Sigmoid colon (tissue), 3 donors: ENCODE data around the gene FBXO3.
"Not testable (repeated sequence)": the region's sequence is repeated elsewhere in the genome, so short reads cannot be mapped to it uniquely, and the experiment has no call there.

Source experiments
- POLR2A ChIP-seq, 2 donors: fragments of 450-650 bp; IDR thresholded peaks; one replicate each; pipeline ENCODE4 v1.6.1; 2016; ENCODE audit warnings: antibody characterized with exemption in 2 of 2, mild to moderate bottlenecking in 2 of 2, moderate library complexity in 2 of 2
- TF ChIP-seq, protein P1 (sequence below), 4 experiments: fragments of 450-650 bp in 3 of 4; fragments of 200-600 bp in 1 of 4; IDR thresholded peaks; one replicate each; pipeline ENCODE4 v1.5.1; 2016 to 2019; ENCODE audit warnings: antibody characterized with exemption in 4 of 4, mild to moderate bottlenecking in 3 of 4, moderate library complexity in 2 of 4

DNA sequence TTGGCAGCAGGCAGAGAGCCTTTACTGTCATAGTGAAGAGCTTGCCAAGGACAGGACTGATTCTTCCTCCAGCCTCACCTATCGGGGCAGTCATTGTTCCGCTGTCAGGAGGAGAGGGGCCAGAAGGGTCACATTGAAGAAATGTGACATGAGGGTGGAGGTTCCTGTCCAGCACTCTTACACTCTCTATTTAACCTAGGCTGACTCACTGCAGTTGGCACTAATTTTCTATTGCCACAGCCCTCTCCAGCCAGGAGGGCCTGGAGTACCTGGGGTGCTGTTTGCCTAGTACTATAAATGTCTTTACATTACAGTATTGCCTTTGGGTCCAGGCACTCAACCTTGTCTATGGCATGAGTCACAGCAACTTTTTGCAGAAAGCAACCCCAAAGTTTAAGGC, 66.5 kb downstream of the FBXO3 start:
- TF ChIP-seq, protein P1, sequence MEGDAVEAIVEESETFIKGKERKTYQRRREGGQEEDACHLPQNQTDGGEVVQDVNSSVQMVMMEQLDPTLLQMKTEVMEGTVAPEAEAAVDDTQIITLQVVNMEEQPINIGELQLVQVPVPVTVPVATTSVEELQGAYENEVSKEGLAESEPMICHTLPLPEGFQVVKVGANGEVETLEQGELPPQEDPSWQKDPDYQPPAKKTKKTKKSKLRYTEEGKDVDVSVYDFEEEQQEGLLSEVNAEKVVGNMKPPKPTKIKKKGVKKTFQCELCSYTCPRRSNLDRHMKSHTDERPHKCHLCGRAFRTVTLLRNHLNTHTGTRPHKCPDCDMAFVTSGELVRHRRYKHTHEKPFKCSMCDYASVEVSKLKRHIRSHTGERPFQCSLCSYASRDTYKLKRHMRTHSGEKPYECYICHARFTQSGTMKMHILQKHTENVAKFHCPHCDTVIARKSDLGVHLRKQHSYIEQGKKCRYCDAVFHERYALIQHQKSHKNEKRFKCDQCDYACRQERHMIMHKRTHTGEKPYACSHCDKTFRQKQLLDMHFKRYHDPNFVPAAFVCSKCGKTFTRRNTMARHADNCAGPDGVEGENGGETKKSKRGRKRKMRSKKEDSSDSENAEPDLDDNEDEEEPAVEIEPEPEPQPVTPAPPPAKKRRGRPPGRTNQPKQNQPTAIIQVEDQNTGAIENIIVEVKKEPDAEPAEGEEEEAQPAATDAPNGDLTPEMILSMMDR (IDR thresholded peaks at IDR 0.05), result not testable (repeated sequence)
- not testable (repeated sequence) for TF ChIP-seq POLR2A (IDR thresholded peaks at IDR 0.05)
